Measurements from ENCODE around the gene RAB11FIP4.

Gene RAB11FIP4

DNA sequence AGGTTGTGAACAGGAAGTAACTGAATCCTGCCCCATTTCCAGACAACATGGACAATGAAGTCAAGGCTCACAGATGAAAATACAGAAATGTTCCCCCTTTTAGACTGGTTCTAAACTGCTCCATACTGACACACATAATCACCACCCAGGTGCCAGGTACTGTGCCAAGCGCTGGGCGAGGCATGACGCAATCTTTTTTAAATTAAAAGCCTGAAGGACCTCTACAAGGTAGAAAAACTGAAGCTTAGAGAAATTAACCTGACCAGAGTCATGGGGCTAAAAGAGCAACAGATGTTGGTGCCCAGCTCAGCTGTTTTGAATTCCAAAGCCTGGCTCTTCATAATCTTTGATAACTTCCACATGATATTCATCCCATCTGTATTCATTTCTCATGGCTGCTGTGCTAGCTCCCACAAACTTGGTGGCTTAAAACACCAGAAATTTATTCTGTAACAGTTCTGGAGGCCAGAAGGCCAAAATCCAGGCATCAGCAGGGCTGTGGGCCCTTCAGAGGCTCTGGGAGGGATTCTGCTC, 4.9 kb upstream of the RAB11FIP4 start:
- DNase-seq (ENCODE audit: low spot score): no peak

DNA sequence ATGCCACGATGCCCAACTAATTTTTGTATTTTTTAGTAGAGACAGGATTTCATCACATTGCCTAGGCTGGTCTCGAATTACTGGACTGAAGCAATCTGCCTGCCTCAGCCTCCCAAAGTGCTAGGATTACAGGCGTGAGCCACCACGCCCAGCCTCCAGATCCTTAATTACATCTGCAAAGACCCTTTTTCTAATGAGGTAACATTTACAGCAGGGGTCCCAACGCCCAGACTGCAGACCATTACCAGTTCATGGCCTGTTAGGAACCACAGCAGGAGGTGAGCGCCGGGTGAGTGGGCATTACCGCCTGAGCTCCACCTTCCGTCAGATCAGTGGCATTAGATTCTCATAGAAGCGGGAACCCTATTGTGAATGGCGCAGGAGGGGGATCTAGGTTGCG, 4.0 kb upstream of the RAB11FIP4 start:
- DNase-seq (ENCODE audit: low spot score): no peak

DNA sequence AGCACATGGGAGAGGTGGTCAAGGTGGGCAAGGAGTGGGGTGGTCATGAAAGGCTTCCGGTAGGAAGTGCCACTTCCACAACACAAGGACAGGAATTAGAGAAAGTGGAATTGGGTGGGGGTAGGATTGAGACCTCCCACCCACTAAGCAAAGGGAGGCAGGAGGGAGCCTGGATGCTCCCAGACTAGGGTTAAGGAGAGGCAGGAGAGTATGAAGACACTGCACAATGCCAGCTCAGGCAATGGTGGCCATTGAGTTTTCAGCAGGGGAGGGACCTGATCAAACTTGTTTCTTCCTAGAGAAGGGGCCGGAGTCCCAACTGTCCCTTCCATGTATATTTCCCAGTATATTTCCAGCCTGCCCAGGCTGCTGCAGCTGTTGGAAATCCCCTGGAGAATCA, 3.1 kb upstream of the RAB11FIP4 start:
- no peak for DNase-seq (ENCODE audit: low spot score)

DNA sequence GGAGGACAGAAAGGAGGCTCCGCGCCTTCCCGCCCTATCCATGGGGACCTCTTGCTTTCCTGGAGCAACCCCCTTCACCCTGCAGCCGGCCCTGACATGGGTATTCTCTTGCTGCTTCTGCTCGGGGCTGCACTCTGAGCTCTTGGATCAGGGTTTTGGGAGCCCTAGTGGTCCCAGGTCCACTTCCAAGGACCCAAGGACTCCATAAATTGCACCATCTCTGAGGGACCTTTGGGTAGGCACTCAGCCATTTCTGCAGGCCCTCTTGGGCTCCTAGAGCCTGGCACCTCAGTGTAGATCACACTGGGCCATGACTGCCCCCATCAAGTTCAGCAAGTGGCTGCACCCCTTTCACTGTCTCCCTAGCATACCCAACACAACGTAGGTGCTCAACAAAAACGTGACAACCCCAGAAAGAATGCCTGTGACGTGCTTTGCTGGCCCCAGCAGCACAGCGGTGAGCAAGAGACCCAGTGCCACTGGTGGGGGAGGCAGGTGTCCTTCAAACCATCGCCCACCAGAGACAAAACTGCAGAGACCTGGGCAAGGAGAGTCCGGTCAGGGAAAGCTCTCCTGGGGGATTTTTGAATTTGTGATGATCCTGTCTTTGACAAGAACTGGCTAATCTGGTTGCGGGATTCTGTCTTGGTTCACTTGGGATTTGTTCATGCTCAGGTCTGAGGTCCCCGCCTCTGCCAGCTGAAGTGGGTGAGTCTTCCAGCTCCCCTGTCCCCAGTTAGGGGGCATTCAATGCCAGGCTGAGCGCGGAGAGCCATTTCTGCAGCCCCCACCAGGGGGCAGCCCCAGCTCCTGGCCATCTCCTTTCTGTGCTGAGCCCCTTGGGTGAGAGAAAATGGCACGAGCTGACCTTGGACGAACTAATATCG, 2.5 kb upstream of the RAB11FIP4 start:
- DNase-seq (ENCODE audit: low spot score): no peak

DNA sequence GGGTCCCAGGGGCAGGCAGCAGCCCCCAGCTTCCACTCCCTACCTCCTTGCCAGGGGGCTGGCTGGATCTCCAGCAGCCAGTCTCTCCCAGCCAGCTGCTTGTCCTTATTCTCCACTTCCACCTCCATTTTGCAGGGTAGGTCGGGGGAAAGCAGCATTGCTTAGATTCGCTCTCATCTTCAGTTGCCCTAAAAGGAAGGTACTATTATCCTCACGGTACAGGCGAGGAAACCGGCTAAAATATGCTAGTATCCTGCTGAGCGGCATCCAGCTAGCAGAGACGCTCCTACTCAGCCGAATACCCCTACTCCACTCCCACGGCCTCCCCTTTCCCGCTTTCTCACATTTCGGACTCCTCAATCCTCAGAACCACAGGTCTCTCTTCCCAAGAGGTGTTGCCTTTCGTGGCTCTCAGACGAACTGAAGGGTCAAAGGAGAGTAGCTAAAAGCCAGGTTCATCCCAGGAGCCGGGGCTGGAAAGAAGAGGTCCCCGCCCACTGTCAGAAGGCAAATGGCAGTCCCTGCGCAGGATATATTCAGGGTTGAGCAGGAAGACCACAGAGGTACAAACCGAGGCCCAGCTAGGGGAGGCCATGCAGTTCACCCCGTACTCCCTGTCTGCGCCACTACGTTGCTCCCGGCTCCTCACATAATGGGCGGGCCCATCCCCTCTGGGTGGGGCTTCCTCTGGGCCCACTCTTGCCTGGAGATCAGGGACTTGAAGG, 1.7 kb upstream of the RAB11FIP4 start:
- DNase-seq (ENCODE audit: low spot score): no peak

DNA sequence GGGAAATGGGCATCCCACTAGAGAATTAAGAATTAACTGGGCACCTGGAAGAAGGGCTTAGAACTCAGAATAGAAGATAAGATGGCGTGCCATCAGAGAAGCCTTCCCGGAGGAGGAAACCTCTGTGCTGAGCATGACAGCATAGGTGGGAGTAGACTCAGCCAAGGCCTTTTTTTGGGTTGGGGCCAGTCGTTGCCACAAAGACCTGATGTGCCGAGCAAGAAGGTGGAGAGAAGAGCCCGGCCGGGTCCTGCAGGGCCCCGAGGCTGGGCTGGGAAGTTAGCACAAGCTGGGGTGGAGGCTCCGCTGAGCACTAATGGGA, 1.1 kb upstream of the RAB11FIP4 start:
- no peak for DNase-seq (ENCODE audit: low spot score)

DNA sequence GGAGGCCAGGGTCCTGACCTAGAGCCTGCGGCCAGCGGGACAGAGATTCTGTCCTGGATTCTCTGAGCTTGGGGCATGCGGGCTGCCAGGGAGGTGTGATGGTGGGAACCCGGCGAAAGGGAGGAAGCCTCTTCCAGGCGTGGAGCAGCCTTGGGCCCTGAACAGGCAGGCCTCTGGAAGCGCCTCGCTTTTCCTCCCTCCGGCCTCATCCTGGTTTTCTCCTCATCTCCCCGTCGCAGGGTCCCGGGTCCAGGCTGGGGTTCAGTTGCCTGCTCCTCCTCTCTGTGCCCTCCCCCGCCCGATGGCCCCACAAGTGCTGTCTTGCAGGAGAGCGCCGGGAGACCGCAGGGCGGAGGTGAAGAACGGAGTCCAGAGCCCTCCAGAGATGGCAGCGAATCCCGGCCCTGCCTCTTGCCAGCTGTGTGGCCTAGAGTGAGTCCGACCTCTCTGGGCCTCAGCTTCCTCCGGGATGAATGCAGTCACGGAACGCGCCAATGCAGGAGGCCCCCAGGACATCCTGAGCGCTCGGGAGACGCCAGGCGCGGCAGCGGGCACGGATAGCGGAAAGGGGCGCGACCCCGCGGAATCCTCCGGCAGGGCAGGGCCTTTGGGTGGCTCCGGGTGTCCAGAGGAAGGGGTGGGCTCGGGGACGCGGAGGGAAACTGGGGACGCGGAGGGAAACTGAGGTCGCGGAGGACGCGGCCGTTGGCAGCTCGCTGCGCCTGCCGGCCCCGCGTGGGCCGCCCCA, 553 bp upstream of the RAB11FIP4 start:
- no peak for DNase-seq (ENCODE audit: low spot score)

DNA sequence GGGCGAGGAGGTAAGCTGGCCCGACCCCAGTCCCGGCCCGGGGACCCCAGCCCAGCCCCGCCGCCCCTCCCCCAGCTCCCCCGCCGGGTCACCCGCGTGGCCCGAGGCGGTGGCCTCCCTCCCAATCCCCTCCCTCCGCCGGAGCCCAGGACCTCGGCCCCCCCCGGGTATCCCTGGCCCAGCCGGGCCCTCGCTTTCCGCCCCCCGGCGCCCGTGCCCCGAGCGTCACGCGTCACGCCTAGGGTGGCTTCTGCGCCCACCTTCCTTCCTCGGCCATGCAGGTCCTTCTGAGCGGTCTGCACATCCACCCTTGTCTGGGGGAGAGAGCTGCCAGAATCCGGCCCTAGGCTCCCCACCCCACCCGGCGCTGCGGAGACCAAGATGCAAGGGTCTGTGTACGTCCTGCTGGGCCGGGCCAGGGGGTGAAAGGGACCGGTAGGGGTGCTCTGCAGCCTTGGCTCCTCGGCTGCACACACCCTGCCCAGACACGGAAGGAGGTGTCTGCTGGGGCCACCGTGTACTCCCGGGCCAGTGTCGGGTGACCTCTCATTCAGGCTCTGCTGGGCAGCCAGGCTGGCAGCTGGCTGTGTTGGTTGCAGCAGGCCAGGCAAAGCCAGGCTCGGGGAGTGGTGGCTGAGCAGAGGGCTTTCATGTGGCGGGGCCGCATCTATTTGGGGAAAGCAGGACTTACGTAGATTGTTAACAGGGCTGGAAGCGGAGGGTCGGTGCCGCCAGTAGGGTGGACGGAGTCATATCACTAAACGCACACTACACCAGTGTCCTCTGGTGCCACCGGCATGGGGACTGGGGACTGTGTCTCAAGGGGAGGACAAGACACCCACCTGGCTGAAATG, 754 bp downstream of the RAB11FIP4 start:
- DNase-seq (ENCODE audit: low spot score): no peak

DNA sequence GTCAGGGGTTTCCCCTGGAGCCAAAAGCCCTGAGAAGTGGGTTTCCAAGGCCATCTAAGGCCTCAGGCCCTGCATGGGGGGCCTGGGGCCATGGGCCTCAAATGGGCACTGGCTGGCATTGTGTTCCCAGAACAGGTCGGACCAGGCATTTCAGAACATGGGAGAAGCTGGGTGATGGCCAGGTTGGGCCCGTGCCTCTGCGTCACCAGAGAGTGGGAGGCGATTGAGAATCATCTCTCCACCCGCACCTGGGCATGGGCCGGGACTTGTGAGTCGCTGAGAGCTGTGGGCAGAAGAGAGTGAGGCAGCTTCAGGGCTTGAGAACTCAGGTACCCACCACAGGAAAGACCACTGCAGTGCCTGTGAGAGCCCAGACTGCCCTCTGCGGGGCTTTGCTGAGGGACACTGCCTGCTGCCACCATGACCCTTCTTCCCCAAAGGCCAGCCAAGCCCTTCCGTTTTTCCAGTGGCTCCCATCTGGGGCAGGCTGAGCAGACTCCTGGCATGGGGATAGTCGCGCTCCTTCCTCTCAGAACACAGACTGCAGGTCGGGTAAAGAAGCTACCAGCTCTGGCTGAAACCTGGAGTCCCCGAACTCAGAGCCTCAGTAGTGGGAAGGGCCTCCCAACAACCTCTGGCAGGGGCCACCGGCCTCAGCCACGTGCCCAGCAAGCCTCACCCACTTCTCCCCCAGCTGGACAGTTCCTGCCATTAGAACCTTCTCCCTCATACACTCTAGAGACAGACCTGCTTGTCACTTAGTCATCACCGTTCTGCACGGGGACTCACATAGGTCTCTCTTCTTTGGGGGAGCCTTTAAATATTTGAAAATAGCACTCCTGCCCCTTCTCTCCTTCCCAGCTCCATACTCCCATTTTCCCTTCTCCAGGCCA, 1.6 kb downstream of the RAB11FIP4 start:
- DNase-seq (ENCODE audit: low spot score): no peak

DNA sequence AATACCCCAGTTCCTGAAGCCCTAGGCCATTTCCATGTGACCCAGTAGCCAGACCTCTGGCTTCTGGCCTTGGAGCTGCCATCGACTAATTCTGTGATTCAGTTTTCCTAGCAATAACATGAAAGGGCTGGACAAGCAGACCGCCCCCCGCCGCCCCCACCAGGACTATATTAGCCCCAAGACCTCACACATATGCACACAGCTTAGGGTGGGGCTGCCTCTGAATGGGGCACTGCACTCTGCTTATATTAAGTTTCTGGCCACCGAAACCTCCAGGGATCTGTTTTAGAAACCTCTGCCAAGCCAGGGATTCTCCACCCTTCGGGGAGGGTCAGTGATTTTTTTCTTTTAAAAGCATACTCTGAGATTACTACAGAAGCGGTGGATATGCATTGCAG, 2.3 kb downstream of the RAB11FIP4 start:
- no peak for DNase-seq (ENCODE audit: low spot score)

DNA sequence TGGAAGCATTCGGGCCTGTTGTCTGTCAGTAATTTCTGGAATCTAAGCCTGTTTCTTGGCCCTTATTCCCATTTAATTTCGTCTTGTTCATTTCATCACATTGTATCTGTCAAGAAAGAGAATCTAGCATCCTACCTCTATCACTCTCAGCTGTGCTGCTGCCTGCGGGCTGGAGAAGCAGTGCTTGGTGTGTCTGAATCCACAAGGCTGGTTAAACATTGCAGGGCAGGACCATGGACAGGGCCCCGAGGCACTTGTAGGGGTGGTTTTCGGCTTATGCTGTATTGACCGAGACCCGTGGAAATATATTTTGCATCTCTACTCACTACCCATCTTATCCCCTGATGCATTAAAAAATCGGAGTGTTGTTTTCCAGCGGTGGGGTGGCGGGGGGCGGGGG, 3.1 kb downstream of the RAB11FIP4 start:
- peak; percentile 63 for DNase-seq (ENCODE audit: low spot score)

DNA sequence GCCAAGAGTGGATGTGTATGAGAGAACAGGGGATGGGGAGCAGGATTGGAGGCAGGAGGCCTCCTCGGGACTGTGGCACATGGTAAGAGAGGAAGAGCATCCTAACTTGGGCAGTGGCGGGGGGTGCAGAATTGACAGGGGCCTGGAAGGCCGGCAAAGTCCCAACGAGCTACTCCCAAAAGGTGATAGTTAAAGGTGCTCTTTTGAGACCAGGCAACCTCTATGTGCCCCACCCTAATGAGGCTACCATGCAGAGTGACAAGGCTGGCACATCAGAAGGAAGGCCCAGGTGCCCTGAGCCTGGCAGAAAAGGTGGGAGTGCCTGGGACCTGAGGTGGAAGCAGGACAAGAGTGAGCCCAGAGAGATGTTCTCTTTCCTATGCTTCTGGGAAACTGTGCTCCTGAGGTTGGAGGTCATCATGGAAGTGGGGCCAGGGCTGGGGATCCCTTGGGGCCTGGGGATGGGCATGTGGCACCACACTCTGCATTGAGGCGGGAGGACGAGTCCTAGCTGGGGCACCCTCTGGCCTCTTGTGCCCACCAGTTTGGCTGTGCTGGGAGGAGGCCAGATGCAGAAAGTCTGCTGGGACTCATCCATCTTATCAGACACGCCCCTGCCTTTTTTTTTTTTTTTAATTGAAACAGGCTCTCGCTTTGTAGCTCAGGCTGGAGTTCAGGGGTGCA, 5.9 kb downstream of the RAB11FIP4 start:
- DNase-seq (ENCODE audit: low spot score): no peak

DNA sequence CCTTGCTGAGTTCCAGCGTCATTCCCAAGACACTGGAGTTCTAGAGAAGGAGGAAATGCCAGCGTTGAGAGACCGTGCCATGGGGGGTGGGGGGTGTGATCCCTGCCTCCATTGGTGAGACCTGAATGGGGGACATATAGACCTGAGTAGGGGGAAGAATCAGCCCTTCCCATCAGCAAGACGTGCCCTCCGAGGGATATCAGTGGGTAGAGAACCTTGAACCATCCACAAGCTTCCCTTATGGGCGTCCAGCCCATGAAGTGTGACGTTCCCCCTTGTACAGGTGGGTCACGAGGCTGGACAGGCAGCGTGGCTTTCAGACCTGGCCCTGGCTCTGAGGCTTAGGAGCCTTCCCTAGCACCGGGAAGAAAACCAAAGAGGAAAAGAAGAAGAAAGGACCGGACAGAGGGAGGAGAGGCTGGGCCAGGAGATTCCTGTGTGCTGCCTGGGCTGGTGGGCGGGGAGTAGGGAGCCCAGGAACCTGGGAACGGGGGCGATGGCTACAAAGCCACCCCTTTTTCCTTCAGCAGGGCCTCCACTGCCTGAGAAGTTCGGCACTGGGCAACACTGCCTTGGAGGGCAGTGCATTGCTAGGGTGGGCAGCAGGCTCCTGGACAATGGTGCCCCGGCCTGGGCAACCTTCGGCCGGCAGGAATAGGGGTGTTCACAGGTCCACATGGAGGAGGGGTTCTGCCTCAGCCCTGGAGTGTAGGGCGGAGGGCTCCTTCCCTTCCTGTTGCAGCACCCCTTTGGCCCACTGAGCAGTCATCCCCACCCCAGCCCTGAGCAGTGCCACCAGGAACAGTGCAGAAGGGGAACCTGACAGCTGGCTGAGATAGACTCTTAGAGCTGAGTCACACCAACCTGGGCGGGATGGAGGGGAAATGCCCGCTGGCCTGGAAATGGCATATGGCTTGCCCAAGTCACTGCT, 7.2 kb downstream of the RAB11FIP4 start:
- DNase-seq (ENCODE audit: low spot score): no peak

DNA sequence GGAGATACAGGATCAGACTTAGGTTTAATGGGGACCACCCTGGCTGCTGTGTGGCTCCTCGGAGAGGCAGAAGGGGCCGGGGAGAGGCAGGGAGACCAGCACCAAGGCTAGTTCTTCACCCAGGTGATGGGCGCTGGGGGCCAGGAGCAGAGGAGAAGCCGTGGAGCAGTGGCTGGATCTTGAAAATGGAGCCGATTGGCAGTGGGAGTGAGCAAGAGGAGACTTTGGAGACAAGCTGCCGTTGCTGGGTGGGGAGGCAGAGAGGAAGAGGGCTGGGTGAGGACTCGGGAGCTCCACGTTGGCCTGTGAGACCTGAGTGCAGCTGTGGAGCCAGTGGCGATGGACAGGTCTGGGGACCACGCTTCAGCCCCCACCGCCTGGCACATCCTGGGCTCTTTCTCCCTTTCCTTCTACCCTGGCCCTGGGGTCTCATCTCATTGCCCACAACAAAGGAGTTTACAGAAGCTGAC, 9.0 kb downstream of the RAB11FIP4 start:
- DNase-seq (ENCODE audit: low spot score): no peak

DNA sequence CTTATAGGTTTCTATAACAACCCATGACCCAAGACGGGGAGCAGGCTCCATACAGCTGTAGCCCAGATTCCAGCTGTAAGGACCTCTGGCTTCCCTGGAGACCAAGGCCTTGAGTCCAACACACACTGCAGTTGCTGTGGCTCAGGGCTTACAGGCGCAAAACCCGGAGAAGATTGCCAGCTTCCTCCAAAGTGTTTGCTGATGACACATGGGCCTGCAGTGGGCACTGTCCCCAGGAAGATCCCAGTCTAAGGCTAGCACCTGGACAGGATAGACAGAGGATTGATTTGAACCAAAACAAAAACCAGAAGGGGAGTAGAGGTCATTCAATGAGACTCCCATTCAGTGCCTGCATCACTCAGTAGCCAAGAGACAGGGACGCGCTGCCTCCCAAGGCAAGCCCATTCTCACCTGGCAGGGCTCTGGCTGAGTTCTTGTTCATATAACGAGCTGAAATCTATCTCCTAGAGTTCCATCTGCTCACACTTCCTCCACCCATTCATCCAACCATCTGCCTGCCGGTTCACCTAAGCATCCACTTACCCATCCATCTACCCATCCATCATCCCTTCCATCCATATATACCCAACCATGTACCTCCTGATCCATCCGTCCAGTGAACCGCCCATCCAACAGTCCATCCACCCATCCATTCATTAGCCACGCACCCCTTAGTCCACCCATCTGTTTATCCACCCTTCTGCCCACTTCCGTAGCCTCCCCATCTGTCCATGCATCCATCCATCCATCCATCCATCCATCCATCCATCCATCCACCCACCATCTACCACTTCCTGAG, 10.2 kb downstream of the RAB11FIP4 start:
- DNase-seq (ENCODE audit: low spot score): no peak

DNA sequence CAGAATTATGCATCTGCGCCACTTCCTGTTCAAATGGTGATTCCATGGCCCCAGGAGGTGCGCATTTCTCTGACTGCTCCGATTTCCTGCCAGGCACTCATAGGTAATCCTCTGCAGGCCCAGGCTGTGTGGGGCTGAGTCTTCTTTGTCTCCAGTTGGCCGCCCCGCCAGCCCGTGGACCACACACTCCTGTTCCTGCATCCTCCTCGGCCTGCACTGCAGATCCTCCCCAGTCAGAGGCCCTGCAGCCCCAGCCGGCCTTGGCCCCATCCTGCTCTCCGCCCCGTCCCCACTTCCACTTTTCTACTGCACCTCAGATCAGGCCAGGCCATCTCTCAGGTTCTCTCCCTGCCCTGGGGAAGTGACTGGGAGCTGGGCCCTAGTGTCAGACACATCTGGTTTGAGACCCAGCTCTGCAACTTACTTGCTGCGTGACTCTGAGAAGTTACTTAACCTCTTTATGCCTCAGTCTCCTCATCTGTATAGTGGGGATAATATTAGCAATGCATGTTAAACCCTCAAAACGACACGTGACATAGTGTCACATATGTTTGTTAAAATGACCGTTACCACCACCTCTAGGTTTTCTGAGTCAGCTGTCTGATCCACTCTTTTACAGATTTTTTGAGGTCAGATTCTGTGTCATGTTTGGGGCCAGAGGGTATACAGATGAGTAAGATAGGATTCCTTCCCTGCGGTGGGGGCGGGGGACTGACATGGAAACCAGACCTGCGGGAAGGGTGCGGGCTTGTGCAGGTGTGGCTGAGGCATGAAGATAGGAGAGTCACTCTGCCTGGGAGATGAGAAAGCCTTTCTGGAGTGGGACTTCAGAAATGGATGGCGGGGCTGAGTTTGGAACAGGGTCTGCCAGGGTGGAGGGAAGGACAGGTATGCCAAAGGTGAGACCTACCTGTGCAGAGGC, 12.8 kb downstream of the RAB11FIP4 start:
- DNase-seq (ENCODE audit: low spot score): no peak

DNA sequence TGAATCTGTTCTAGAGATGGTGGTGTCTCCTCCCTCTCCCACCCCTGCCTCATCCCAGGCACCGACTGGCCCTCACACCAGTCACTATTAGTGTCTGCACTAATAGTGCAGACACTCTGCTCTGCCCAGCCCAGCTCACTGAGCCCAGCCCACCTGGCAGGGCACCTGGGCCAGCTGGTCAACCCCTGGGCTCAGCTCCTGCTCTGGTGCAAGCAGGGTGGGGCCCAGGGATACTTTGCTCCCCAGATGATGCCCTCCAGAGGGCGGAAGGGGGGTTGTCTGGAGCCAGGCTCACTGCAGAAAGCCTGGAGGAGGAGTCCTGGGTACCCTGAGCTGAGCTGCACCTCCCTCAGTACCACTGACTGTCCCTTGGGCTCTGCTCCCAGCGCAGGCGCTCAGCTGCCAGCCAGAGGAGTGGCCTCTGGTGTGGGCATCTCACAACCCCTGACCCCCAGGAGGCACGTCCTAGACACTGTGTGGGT, 14.5 kb downstream of the RAB11FIP4 start:
- no peak for DNase-seq (ENCODE audit: low spot score)
